Activated CD4-positive, CD25-positive, alpha-beta regulatory T cell treated with anti-CD3 and anti-CD28 coated beads, Interleukin-2, amount 50 U/mL, for 16 hours (primary cell): ENCODE results near the gene PTGER3.
"Not testable (repeated sequence)": the region's sequence is repeated elsewhere in the genome, so short reads cannot be mapped to it uniquely, and the experiment has no call there.

Experiments
- DNase-seq: peaks from one replicate; pipeline ENCODE4 v3.0.0-alpha.2; 2020; ENCODE audit warnings: low read depth, low spot score

The PTGER3 gene

GRCh38 chr1:71002709-71003475 is 44.7 kb downstream of the PTGER3 start:
- no peak for DNase-seq

- DNase-seq = no peak
These were observed 46.0 kb downstream of the PTGER3 start for GRCh38 chr1:71001624-71002023.

GRCh38 chr1:70997793-70998192 is 49.8 kb downstream of the PTGER3 start:
- no peak for DNase-seq

DNA sequence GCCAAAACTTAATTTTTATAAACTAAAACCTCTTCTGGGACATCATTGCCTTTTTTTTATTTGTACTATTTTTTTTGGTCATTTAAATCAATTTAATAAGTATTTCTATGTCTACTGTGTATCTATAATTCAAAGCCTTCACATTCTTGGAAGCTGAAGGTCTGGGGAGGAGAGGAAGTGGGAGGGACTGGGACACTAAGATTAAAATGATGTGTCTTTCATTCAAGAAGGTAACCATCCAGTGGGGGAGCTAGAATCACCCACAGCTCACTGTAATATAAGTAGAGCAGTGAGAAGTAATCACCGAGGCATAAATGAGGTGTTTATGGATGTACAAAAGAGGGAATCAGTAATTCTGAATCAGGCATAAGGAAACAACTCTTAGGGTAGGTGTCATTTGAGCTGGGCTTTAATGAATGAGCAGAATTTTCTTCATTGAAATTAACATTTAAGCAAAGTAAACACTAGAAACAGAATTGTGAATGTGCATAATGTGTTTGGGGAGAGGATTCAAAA is 52.8 kb downstream of the PTGER3 start:
- no peak for DNase-seq

DNA sequence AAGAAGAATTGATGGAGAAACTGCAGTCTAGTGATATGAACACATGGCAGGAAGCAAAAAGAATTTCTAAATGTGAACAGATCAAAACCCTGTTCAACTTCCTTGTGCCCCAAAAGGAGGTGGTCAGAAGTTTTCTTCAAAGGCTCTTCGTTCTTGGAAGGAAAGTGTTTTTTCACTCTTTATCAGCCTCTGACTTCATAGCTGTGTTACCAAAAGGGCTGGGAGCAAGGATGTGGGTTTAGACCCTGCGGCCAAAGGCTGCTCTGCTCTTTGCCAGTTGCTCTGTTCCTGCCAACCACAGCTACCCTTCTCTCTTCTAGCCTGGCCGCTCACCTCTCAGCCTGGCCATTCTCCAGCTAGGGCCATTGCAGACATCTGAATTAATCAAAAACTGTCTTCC is 53.8 kb downstream of the PTGER3 start:
- no peak for DNase-seq

- DNase-seq = no peak
These were observed 55.1 kb downstream of the PTGER3 start for GRCh38 chr1:70992521-70992920.

- no peak for DNase-seq
These were observed 57.0 kb downstream of the PTGER3 start for GRCh38 chr1:70990469-70991253.

- no peak for DNase-seq
These were observed 60.1 kb downstream of the PTGER3 start for GRCh38 chr1:70987497-70987896.

- not testable (repeated sequence) for DNase-seq
These were observed 61.8 kb downstream of the PTGER3 start for GRCh38 chr1:70985776-70986225.

DNA sequence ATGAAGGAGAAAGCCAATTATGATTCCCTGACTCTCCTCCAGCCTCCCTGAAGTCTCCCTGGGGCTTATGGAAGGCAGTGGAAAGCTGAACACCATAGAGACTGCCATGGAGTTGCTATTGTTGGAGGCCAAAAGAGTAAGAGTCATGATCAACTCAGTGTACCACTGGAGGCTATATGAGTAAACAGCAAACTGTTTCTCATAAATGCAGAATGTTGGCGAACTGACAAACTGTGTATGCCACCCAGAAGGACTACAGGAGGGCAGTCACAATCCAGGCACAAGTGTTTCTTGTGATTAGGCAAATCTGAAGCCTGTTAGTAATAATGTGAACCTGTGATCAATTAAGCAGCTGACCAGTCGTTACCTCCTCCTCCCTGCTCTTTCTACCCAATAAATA is 62.3 kb downstream of the PTGER3 start:
- not testable (repeated sequence) for DNase-seq

GRCh38 chr1:70980361-70980760 is 67.3 kb downstream of the PTGER3 start:
- DNase-seq = no peak

- DNase-seq = no peak
These were observed 67.7 kb downstream of the PTGER3 start for GRCh38 chr1:70979881-70980280.

DNA sequence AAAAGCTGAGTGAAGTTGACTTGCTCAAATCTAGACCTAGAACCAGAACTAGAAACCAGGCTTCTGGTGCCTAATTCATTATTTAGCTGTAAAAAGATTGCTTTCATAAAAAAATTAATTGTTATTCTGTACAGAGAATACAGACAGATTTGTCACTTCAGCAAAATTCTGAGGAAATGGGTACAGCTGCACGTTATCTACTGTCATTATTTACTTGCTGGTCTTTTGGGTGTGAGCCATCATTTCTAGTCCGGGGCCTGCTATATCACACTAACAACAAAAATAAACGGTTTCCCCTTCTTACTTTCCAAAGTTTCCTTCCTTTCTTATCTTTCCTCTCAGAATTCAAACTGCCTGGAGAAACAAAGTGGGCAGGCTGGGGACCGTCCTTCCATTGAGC is 68.3 kb downstream of the PTGER3 start:
- no peak for DNase-seq

DNA sequence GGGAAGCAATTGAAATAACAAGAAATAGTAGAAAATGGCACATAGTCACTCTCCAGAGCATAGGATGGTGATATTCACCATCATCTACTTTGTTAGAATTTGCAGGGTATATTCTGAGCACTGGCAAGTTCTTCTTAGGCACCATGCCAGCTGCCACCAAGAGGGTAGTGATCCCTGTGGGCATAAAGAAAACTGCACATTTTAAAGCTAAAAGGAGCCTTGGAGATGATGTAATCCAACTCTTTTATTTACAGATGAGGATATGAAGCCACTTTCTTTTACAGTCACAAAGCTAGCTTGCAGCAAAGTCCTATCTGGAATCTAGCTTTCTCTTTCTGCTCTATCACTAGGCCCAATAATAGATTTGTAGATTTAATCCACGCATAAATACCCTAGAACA is 69.0 kb downstream of the PTGER3 start:
- DNase-seq = no peak

GRCh38 chr1:70977575-70977974 is 70.0 kb downstream of the PTGER3 start:
- DNase-seq = no peak

- DNase-seq = no peak
These were observed 70.6 kb downstream of the PTGER3 start for GRCh38 chr1:70977041-70977440.

- DNase-seq = no peak
These were observed 73.9 kb downstream of the PTGER3 start for GRCh38 chr1:70973754-70974153.

DNA sequence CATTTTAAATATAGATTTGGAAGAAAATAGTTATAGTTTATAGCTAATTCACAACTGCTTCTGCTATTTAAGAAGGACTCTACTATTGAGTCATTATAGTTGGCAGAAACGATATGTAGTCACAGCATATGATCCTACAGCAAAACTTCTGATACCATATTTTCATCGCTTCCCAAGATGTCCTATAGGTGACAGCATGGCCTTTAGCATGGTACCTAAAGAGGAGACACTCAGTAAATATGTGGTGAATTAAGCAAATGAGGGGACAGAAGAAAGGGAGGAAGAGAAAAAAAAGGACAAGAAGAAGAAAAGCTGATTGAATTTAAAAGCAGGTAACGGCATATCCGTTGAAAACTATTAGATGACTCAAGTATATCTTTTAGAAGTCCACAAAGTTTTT is 77.2 kb downstream of the PTGER3 start:
- no peak for DNase-seq

DNA sequence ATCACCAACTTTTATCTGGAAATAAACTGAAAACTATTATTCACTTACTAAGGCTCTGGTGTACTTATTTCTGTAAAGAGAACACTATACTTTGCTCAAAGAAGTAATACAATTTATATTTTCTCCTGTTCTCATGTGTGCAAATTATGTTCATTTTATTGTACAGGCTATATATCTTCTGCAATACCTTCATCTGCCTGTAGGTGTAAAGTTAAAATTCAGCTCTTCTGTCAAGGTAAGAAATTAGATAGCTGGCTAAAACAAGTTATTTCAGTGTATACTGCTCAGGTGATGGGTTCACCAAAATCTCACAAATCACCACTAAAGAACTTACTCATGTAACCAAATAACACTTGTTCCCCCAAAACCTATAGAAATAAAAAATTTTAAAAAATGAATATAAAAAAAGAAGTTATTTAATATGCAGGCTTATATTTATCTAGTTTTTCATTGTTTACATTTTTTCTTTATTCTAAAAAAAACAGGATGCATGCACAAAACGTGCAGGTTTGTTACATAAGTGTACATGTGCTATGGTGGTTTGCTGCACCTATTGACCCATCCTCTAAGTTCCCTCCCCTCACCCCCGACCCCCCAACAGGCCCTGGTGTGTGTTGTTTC is 81.5 kb downstream of the PTGER3 start:
- no peak for DNase-seq

DNA sequence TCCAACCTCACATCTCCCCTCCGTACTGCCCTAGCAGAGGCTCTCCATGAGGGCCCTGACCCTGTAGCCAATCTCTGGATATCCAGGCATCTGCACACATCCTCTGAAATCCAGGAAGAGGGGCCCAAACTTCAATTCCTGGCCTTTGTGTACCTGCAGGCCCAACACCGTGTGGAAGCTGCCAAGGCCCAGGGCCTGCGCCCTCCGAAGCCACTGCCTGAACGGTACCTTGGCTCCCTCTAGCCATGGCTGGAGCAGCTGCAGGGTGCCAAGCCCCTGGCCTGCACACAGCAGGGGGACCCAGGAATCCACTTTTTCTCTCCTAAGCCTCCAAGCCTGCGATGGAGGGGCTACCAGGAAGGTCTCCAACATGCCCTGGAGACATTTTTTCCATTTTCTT is 84.2 kb downstream of the PTGER3 start:
- DNase-seq = no peak

- DNase-seq = no peak
These were observed 86.1 kb downstream of the PTGER3 start for GRCh38 chr1:70961374-70961975.
